Mesendoderm (in vitro differentiated cells): Measurements from ENCODE around the gene CCL8.

Experiments used
- DNase-seq: peaks from one replicate; pipeline ENCODE4 v3.0.0; 2013
- H2AK5ac ChIP-seq: 2 replicates; pipeline ENCODE4 v1.6.1; 2013; ENCODE audit warnings: low read length, inconsistent platforms
- H2BK120ac ChIP-seq: 2 replicates; pipeline ENCODE4 v1.6.1; 2013; ENCODE audit warnings: low read depth, mild to moderate bottlenecking, low read length, moderate library complexity, mixed read lengths
- H2BK15ac ChIP-seq: replicated peaks from 2 replicates; pipeline ENCODE4 v1.6.1; 2013; ENCODE audit warnings: low read depth, mild to moderate bottlenecking, moderate library complexity
- H2BK5ac ChIP-seq: 2 replicates; pipeline ENCODE4 v1.6.1; 2013; ENCODE audit warnings: low read length, inconsistent platforms
- H3K18ac ChIP-seq: 2 replicates; pipeline ENCODE4 v1.6.1; 2013; ENCODE audit warnings: mild to moderate bottlenecking, low read length, mixed read lengths
- H3K23ac ChIP-seq: one replicate; pipeline ENCODE4 v1.6.1; 2013; ENCODE audit warnings: low read length
- H3K27ac ChIP-seq: 2 replicates; pipeline ENCODE4 v1.5.1; 2013; ENCODE audit warnings: low read depth, mild to moderate bottlenecking, inconsistent platforms, low read length, moderate library complexity
- H3K27me3 ChIP-seq: 2 replicates; pipeline ENCODE4 v1.6.1; 2013; ENCODE audit warnings: low read length, control low read depth, mild to moderate bottlenecking, inconsistent platforms; ENCODE audit not compliant: insufficient read depth, poor library complexity
- H3K36me3 ChIP-seq: 2 replicates; pipeline ENCODE4 v1.6.1; 2013; ENCODE audit warnings: low read length, inconsistent platforms; ENCODE audit not compliant: control insufficient read depth, insufficient read depth
- H3K4ac ChIP-seq: one replicate; pipeline ENCODE4 v1.6.1; 2013; ENCODE audit warnings: low read depth, mild to moderate bottlenecking, low read length, moderate library complexity
- H3K4me1 ChIP-seq: 2 replicates; pipeline ENCODE4 v1.6.1; 2013; ENCODE audit warnings: low read depth, low read length, inconsistent platforms; ENCODE audit not compliant: control insufficient read depth
- H3K4me2 ChIP-seq: 2 replicates; pipeline ENCODE4 v1.6.1; 2013; ENCODE audit warnings: low read length
- H3K4me3 ChIP-seq: 2 replicates; pipeline ENCODE4 v1.5.1; 2013; ENCODE audit warnings: mild to moderate bottlenecking, low read length
- H3K56ac ChIP-seq: one replicate; pipeline ENCODE4 v1.6.1; 2013; ENCODE audit warnings: low read length
- H3K79me1 ChIP-seq: 2 replicates; pipeline ENCODE4 v1.6.1; 2013; ENCODE audit warnings: low read length, inconsistent platforms
- H3K79me2 ChIP-seq: 2 replicates; pipeline ENCODE4 v1.6.1; 2013; ENCODE audit warnings: mild to moderate bottlenecking, low read length; ENCODE audit not compliant: control insufficient read depth, insufficient read depth
- H3K9ac ChIP-seq: 2 replicates; pipeline ENCODE4 v1.6.1; 2013; ENCODE audit warnings: low read length, inconsistent platforms
- H4K5ac ChIP-seq: one replicate; pipeline ENCODE4 v1.6.1; 2013; ENCODE audit warnings: low read length
- H4K8ac ChIP-seq: one replicate; pipeline ENCODE4 v1.6.1; 2013; ENCODE audit warnings: low read depth, mild to moderate bottlenecking, control low read depth, low read length, moderate library complexity
- WGBS: extraction: QIAGEN DNeasy Blood & Tissue Kit; methylation state at CpG from one replicate; pipeline ENCODE4 v1.1.7; 2013; ENCODE audit warnings: low lambda C conversion rate, missing lambda C conversion rate; ENCODE audit not compliant: insufficient coverage; ENCODE audit errors: extremely low coverage; 5-methylcytosine and 5-hydroxymethylcytosine counted together

The CCL8 gene

DNA sequence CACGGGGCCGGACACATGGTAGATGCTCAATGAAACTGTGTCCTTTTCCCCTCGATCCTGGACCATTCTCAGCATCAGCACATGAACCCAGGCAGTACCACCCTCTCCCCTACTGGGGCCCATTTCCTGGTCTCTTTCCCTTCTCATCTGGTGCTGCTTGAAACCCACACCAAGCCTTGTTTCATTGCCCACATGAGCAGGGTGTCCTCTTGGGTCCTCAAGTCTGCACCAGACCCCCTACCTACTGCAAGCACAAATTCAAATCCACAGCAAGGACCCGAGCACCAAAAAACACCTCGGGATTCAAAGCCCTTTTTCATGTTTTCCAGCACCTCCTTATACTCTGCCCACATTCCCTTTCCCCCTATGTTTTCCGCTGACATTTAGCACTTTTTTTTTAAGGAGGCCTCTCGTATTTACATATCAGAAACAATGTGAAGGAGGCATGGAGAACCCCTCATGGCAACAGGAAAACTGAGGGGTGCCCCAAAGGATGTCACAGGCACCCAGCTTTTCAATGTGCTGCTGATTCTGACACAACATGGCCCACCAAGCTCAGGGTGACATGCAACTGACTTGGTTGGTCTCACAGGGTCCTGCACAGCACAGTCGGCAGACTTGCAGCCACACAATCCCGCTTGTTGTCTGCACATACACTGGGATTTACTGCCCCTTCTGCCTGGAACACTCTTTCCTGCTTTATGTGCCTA lies 48.4 kb downstream of the CCL8 start:
- Histone ChIP-seq H2BK5ac (no peak overlapping the region), H3K9ac (no peak overlapping the region), H2BK120ac (no peak overlapping the region), H3K27me3 (no peaks in the 10 kb centered on the region), H4K8ac (no peak overlapping the region), H3K27ac (no peak overlapping the region), H3K4me2 (no peak overlapping the region), H4K5ac (no peak overlapping the region), H2BK15ac (no peak overlapping the region), H3K79me1 (no peaks in the 10 kb centered on the region), H3K36me3 (no peaks in the 10 kb centered on the region), H3K4me3 (no peak overlapping the region), H3K4me1 (peaks cover 2% of the 10 kb centered on the region), H3K18ac (no peak overlapping the region), H3K23ac (no peak overlapping the region), H2AK5ac (no peak overlapping the region), H3K79me2 (no peaks in the 10 kb centered on the region), H3K4ac (no peak overlapping the region), H3K56ac (no peak overlapping the region)
- DNase-seq, result no peak
- WGBS, result no CpG with 5 or more reads among the region's 9 CpGs

DNA sequence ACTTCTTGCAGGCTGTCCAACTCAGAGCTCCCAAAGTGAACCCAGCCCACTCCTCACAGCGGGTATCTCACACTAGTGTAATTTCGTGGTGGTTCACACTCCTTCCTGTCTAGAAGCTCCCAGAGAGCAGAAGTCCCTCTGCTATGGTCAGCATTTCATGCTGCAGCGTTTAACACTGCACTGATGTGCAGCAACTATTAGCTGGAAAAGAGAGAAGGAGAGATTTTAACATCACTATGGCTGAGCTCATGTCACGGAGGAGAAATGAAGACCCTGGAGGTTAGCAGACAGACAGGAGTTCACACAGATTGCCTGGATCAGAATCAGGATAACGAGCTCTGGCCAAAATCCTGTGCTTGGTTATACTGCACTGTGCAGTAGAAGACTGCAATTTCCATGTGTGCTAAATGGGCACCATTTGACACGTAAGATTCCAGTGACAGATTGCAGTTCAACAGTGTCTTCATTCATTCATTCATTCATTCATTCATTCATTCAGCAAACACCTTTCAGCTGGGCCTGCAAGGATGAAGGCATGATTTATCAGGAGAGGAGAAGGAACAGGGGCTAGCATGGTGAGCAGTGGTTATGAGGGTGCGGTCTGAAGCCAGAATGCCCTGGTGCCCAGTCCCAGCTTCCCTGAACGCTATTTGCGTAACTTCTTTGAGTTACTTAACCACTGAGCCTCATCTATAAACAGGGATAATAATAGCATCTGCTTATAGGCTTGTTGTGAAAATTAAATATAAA lies 49.1 kb downstream of the CCL8 start:
- H3K79me2 ChIP-seq, result no peaks in the 10 kb centered on the region
- WGBS, result no CpG with 5 or more reads among the region's 9 CpGs
- no peaks in the 10 kb centered on the region for H3K36me3 ChIP-seq
- H3K4me2 ChIP-seq, result no peak overlapping the region
- no peak for DNase-seq
- no peak overlapping the region for H3K23ac ChIP-seq
- H3K27ac ChIP-seq, result no peak overlapping the region
- no peak overlapping the region for H2BK15ac ChIP-seq
- H2BK5ac ChIP-seq, result no peak overlapping the region
- H3K18ac ChIP-seq, result no peak overlapping the region
- H3K4me1 ChIP-seq, result peaks cover 2% of the 10 kb centered on the region
- H3K27me3 ChIP-seq, result no peaks in the 10 kb centered on the region
- no peak overlapping the region for H3K4ac ChIP-seq
- no peaks in the 10 kb centered on the region for H3K79me1 ChIP-seq
- no peak overlapping the region for H3K56ac ChIP-seq
- no peak overlapping the region for H2AK5ac ChIP-seq
- H4K5ac ChIP-seq, result no peak overlapping the region
- H4K8ac ChIP-seq, result no peak overlapping the region
- no peak overlapping the region for H2BK120ac ChIP-seq
- H3K9ac ChIP-seq, result no peak overlapping the region
- H3K4me3 ChIP-seq, result no peak overlapping the region

DNA sequence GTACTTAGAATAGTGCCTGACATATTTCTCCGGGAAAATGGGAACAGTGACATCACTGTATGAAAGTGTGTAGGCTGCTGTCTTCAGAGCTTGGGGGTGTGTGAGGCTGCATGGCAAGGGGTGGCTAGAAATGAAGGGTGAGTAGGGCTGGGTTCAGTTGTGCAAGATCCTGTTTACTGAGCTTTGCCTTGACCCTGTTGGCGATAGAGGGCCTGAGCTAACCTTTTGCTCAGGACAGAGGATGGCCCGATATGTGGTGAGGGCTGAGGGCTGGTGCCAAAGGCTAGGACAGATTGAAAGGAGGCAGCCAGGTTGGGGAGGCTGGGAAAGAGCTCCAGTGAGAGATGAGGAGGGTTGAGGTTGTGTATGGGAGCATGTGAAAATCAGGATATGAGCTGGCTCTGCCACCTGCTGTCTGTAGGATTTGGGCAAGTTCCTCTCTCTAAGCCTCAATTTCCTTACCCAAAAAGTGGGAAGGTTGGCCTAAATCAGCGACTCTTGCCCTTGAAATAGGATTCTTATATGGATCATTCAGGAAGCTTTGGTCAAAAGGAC lies 49.8 kb downstream of the CCL8 start:
- H3K4me3 ChIP-seq, result no peak overlapping the region

GRCh38 chr17:34369571-34369970 lies 50.3 kb downstream of the CCL8 start:
- H3K9ac ChIP-seq, result no peak overlapping the region
- H3K4me2 ChIP-seq, result no peak overlapping the region
- no peak overlapping the region for H2BK120ac ChIP-seq
- H3K27ac ChIP-seq, result no peak overlapping the region
- no peak overlapping the region for H3K18ac ChIP-seq
- no peaks in the 10 kb centered on the region for H3K27me3 ChIP-seq
- no peak overlapping the region for H4K8ac ChIP-seq
- H2BK5ac ChIP-seq, result no peak overlapping the region
- no peak overlapping the region for H2BK15ac ChIP-seq
- WGBS, result no CpG with 5 or more reads among the region's 3 CpGs
- DNase-seq, result no peak
- H3K56ac ChIP-seq, result no peak overlapping the region
- H2AK5ac ChIP-seq, result no peak overlapping the region
- no peaks in the 10 kb centered on the region for H3K36me3 ChIP-seq
- H3K23ac ChIP-seq, result no peak overlapping the region
- H3K79me1 ChIP-seq, result no peaks in the 10 kb centered on the region
- H3K4me1 ChIP-seq, result peaks cover 2% of the 10 kb centered on the region
- no peaks in the 10 kb centered on the region for H3K79me2 ChIP-seq
- H3K4me3 ChIP-seq, result no peak overlapping the region
- no peak overlapping the region for H3K4ac ChIP-seq
- no peak overlapping the region for H4K5ac ChIP-seq

More for the DNA sequence above, 49.8 kb downstream of the CCL8 start:
- no peak overlapping the region for H3K4me2 ChIP-seq
- no peak overlapping the region for H3K18ac ChIP-seq
- no peak overlapping the region for H4K8ac ChIP-seq
- no peak overlapping the region for H4K5ac ChIP-seq
- H3K36me3 ChIP-seq, result no peaks in the 10 kb centered on the region
- no peak overlapping the region for H2BK15ac ChIP-seq
- no peaks in the 10 kb centered on the region for H3K79me2 ChIP-seq
- H3K9ac ChIP-seq, result no peak overlapping the region
- no peak overlapping the region for H3K23ac ChIP-seq
- DNase-seq, result no peak
- no peaks in the 10 kb centered on the region for H3K79me1 ChIP-seq
- no peak overlapping the region for H3K4ac ChIP-seq
- no peak overlapping the region for H2AK5ac ChIP-seq
- H2BK5ac ChIP-seq, result no peak overlapping the region
- H3K56ac ChIP-seq, result no peak overlapping the region
- no peak overlapping the region for H3K27ac ChIP-seq
- WGBS, result no CpG with 5 or more reads among the region's 4 CpGs
- no peak overlapping the region for H2BK120ac ChIP-seq
- H3K4me1 ChIP-seq, result peaks cover 2% of the 10 kb centered on the region
- H3K27me3 ChIP-seq, result no peaks in the 10 kb centered on the region

GRCh38 chr17:34370376-34370996 lies 51.3 kb downstream of the CCL8 start:
- H3K18ac ChIP-seq, result no peak overlapping the region
- H3K56ac ChIP-seq, result no peak overlapping the region
- no peak overlapping the region for H4K8ac ChIP-seq
- H4K5ac ChIP-seq, result no peak overlapping the region
- no peaks in the 10 kb centered on the region for H3K36me3 ChIP-seq
- no CpG with 5 or more reads among the region's 5 CpGs for WGBS
- no peak overlapping the region for H2AK5ac ChIP-seq
- H3K4ac ChIP-seq, result no peak overlapping the region
- H3K4me1 ChIP-seq, result peaks cover 2% of the 10 kb centered on the region
- DNase-seq, result no peak
- H3K4me3 ChIP-seq, result no peak overlapping the region
- H2BK15ac ChIP-seq, result no peak overlapping the region
- H3K79me1 ChIP-seq, result no peaks in the 10 kb centered on the region
- H3K9ac ChIP-seq, result no peak overlapping the region
- H2BK5ac ChIP-seq, result no peak overlapping the region
- H2BK120ac ChIP-seq, result no peak overlapping the region
- no peak overlapping the region for H3K27ac ChIP-seq
- H3K23ac ChIP-seq, result no peak overlapping the region
- no peak overlapping the region for H3K4me2 ChIP-seq
- no peaks in the 10 kb centered on the region for H3K27me3 ChIP-seq
- no peaks in the 10 kb centered on the region for H3K79me2 ChIP-seq
